Stomach (tissue), 9 donors: ENCODE data around the gene CRABP2. TPM values are rescaled to one million over a fixed set of nuclear protein-coding genes. Genes with fewer than 3 reads are reported as not detected.

Experiments used
- DNase-seq, 2 donors: peaks; one replicate each; pipeline versions ENCODE4 v3.0.0 to v3.0.0-alpha.2; 2013 to 2019
- H3K27ac ChIP-seq, 5 donors: fragments of 200-600 bp in 4 of 5; sonication (generic) in 4 of 5; one replicate each; pipeline ENCODE4 v1.5.1; 2013 to 2019; ENCODE audit warnings: mild to moderate bottlenecking in 1 of 5, moderate library complexity in 1 of 5
- H3K27me3 ChIP-seq, 3 donors: fragments of 200-600 bp; sonication (generic); one replicate each; pipeline ENCODE4 v1.5.1; 2017 to 2019; ENCODE audit warnings: mixed run types in 1 of 3
- H3K36me3 ChIP-seq, 4 donors: fragments of 200-600 bp; sonication (generic); 1 replicate in 3 of 4; 2 replicates in 1 of 4; pipeline ENCODE4 v1.5.1; 2016 to 2019
- H3K4me1 ChIP-seq, 4 donors: fragments of 200-600 bp; sonication (generic); one replicate each; pipeline ENCODE4 v1.5.1; 2016 to 2019
- H3K4me3 ChIP-seq, 4 donors: fragments of 200-600 bp; sonication (generic) in 3 of 4; one replicate each; pipeline ENCODE4 v1.5.1; 2016 to 2019; ENCODE audit warnings: mild to moderate bottlenecking in 1 of 4
- H3K9me3 ChIP-seq, 4 donors: fragments of 200-600 bp; sonication (generic); one replicate each; pipeline ENCODE4 v1.5.1; 2016 to 2019
- CTCF ChIP-seq, 7 experiments: fragments of 450-650 bp in 4 of 7; fragments of 200-600 bp in 3 of 7; sonication (generic) in 3 of 7; IDR thresholded peaks; one replicate each; pipeline ENCODE4 v1.5.1; 2016 to 2019; ENCODE audit warnings: antibody characterized with exemption in 7 of 7, control low read depth in 2 of 7, mild to moderate bottlenecking in 1 of 7
- EP300 ChIP-seq: sonication (generic); formaldehyde crosslinking; IDR thresholded peaks from one replicate; pipeline ENCODE4 v1.6.1; 2017; ENCODE audit warnings: antibody characterized with exemption
- POLR2A ChIP-seq, 4 donors: fragments of 450-650 bp; IDR thresholded peaks; one replicate each; pipeline ENCODE4 v1.6.1; 2016; ENCODE audit warnings: antibody characterized with exemption in 4 of 4, control low read depth in 2 of 4, mild to moderate bottlenecking in 1 of 4, moderate library complexity in 1 of 4
- POLR2AphosphoS5 ChIP-seq, 3 donors: sonication (generic); formaldehyde crosslinking; IDR thresholded peaks; one replicate each; pipeline ENCODE4 v1.6.1; 2016; ENCODE audit warnings: antibody characterized with exemption in 3 of 3
- WGBS, 5 donors: extraction: QIAGEN DNeasy Blood & Tissue Kit in 3 of 5; methylation state at CpG; one replicate each; pipeline versions ENCODE4 v1.1.5 to v1.1.7; 2013 to 2018; 5-methylcytosine and 5-hydroxymethylcytosine counted together
- intact Hi-C: fragments of 100-400 bp; cut with DNase I; formaldehyde crosslinking; loops from one replicate; pipeline ENCODE4 v1.15.1; 2023; ENCODE audit warnings: low total_unique reads
- polyA plus RNA-seq, 3 donors: library from polyadenylated mRNA; stranded (reverse); fragments of 200-250 nt; gene quantifications; one replicate each; pipeline ENCODE4 v1.2.3, GENCODE V29; 2013
- total RNA-seq, 5 donors: library from RNA; depleted of rRNA; stranded (reverse); fragments of >200 nt; gene quantifications; one replicate each; pipeline versions ENCODE4 v1.1.0 to v1.2.3, GENCODE V29; 2014 to 2016
- donor health status: healthy with polysubstance abuse.
- donor health status: Bipolar disorder and iron deficiency.
- donor health status: healthy.

Gene CRABP2
- total and polyA plus RNA-seq, 8 donors, result 0.72 to 207 (median 6.9) TPM; not detected in 3

DNA sequence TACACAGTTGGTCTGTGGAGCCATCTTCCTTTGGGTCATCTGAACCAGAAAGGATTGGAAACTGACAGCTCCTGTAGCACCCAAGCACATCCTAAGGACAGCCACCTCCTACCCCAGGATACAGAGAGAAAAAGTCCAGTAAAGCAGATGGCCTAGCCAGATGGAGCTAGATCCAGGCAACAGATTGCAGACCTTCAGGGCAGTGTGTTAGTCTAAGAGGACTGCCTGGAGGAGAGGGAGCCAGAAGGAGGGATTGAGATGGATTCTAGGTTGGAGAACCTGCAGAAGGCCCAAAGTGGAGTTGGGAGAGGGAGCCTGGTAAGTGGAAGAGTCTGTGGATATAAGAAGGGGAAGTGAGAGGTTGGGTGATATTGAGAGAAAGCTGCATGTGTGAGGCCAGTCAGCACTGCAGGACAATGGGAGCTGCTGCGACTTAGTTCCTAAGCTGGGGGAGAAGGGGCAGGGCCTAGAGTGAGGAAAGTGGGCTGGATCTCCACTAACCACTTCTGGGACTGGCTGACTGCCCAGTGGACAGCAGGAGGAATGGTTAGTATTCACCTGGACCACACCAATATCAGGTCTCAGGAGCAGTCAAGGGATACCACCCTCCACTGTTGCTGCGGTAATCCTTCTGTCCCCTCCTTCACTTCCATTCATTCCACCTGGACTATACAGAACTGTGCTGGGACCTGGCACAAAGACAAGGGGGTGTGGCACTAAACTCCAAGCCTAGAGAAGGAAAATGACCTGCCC lies 50.1 kb downstream of the CRABP2 start:
- Histone ChIP-seq H3K4me1 (peaks cover 24 to 42% (median 37%) of the 10 kb centered on the region in 4 donors), H3K36me3 (no peaks in the 10 kb centered on the region), H3K27me3 (peaks cover under 1 to 84% (median 29%) of the 10 kb centered on the region in 3 donors), H3K27ac (no peak overlapping the region), H3K9me3 (no peaks in the 10 kb centered on the region), H3K4me3 (no peak overlapping the region)
- TF ChIP-seq POLR2AphosphoS5 (IDR thresholded peaks at IDR 0.05) (no peak), EP300 (no peak), CTCF (IDR thresholded peaks at IDR 0.05) (no peak), POLR2A (IDR thresholded peaks at IDR 0.05) (no peak)
- DNase-seq, result no peak
- 36 to 60% (median 51%) methylated on average over 2 of the region's 2 CpGs for WGBS, 5 donors
- intact Hi-C loops, result no loop called here

GRCh38 chr1:156654700-156655099 lies 50.7 kb downstream of the CRABP2 start:
- Histone ChIP-seq H3K4me1 (peaks cover 18 to 36% (median 31%) of the 10 kb centered on the region in 4 donors), H3K36me3 (no peaks in the 10 kb centered on the region), H3K27ac (no peak overlapping the region), H3K9me3 (no peaks in the 10 kb centered on the region), H3K4me3 (no peak overlapping the region), H3K27me3 (peaks cover 3 to 90% (median 31%) of the 10 kb centered on the region in 3 donors)
- intact Hi-C loops, result no loop called here
- no peak for DNase-seq
- TF ChIP-seq POLR2AphosphoS5 (IDR thresholded peaks at IDR 0.05), result no peak
- no peak for TF ChIP-seq EP300
- no peak for TF ChIP-seq CTCF (IDR thresholded peaks at IDR 0.05)
- no peak for TF ChIP-seq POLR2A (IDR thresholded peaks at IDR 0.05)
- WGBS, 5 donors, result 60 to 87% (median 67%) methylated on average over 1 of the region's 1 CpG

DNA sequence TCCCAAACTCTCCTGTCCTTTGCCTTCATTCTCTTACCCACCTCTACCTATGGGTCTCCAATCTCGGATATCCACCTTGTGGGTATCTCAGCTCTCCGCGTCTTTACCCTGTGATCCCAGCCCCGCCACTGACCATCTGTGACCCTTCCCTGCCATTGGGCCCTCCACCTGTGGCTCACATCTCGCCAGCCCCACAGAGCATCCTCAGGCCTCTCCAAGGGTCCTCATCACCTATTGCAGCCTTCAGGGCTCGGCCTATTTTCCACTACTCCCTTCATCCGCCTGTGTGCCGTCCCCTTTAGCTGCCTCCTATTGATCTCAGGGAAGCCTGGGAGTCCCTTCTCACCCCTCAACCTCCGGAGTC lies 52.4 kb downstream of the CRABP2 start:
- no peak for DNase-seq
- Histone ChIP-seq H3K9me3 (no peaks in the 10 kb centered on the region), H3K4me3 (no peak overlapping the region), H3K27me3 (peaks cover 3 to 100% (median 31%) of the 10 kb centered on the region in 3 donors), H3K27ac (no peak overlapping the region), H3K4me1 (peaks cover 14 to 23% (median 22%) of the 10 kb centered on the region in 4 donors), H3K36me3 (no peaks in the 10 kb centered on the region)
- no peak for TF ChIP-seq EP300
- no peak for TF ChIP-seq POLR2AphosphoS5 (IDR thresholded peaks at IDR 0.05)
- TF ChIP-seq POLR2A (IDR thresholded peaks at IDR 0.05), result no peak
- no peak for TF ChIP-seq CTCF (IDR thresholded peaks at IDR 0.05)
- intact Hi-C loops, result no loop called here
- 78 to 87% (median 84%) methylated on average over 9 of the region's 9 CpGs for WGBS, 5 donors

DNA sequence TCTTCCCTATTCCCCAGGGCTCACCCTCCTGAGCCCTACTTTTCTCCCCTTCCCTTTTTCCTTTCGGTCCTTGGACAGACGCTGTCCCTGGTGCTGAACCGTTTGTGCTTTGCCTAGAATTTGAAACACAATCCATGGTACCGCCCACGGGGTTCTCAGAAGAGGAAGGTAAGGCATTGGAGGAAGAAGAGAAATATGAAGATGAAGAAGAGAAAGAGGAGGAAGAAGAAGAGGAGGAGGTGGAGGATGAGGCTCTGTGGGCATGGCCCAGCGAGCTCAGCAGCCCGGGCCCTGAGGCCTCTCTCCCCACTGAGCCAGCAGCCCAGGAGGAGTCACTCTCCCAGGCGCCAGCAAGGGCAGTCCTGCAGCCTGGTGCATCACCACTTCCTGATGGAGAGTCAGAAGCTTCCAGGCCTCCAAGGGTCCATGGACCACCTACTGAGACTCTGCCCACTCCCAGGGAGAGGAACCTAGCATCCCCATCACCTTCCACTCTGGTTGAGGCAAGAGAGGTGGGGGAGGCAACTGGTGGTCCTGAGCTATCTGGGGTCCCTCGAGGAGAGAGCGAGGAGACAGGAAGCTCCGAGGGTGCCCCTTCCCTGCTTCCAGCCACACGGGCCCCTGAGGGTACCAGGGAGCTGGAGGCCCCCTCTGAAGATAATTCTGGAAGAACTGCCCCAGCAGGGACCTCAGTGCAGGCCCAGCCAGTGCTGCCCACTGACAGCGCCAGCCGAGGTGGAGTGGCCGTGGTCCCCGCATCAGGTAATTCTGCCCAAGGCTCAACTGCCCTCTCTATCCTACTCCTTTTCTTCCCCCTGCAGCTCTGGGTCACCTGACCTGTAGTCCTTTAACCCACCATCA lies 53.0 kb downstream of the CRABP2 start:
- intact Hi-C loops, result no loop called here
- Histone ChIP-seq H3K4me3 (no peak overlapping the region), H3K27me3 (peaks cover 3 to 100% (median 30%) of the 10 kb centered on the region in 3 donors), H3K27ac (no peak overlapping the region), H3K36me3 (no peaks in the 10 kb centered on the region), H3K9me3 (no peaks in the 10 kb centered on the region), H3K4me1 (peaks cover 9 to 18% (median 16%) of the 10 kb centered on the region in 4 donors)
- DNase-seq, result peak in 1 of 2 donors; percentile 80
- 37 to 54% (median 46%) methylated on average over 15 to 16 of the region's 16 CpGs for WGBS, 5 donors
- TF ChIP-seq POLR2AphosphoS5 (IDR thresholded peaks at IDR 0.05) (no peak), POLR2A (IDR thresholded peaks at IDR 0.05) (no peak), EP300 (no peak), CTCF (IDR thresholded peaks at IDR 0.05) (no peak)
